ENCODE results near the gene CST2. TPM values are rescaled to one million over a fixed set of nuclear protein-coding genes. Genes with fewer than 3 reads are reported as not detected.
"Not testable (repeated sequence)": the region's sequence is repeated elsewhere in the genome, so short reads cannot be mapped to it uniquely, and the experiment has no call there.

CST2 gene
- total RNA-seq, 1 donor from 2014 or later: not detected

DNA sequence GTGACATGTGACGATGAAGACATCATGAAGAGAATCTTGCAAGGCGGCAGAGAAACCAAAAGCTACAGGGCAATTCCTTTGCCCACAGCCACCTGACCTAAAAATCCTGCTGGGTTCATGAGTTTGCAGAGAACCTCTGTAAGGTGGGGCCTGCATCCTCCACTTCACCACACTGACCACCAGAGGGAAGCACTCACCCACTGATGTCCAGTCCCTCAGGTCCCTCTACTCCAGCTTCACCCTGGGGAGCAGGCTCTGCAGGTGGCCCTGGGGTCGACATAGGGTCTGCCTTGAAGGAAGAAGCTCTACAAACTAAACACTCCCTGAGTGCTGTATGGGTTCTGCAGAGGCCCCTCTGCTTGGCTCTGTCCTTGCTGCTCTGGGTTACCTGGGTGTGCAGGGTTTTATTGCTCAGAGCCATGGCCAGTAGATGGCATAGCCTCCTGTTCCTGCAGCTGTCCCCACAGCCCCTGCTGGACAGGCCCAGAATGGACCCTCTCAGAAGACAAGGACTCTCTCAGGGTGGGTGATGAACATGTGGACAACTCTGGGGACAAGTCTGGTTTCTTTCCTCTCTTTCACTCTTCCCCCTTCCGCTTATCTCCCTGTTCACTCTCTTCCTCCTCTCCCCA lies 27.2 kb downstream of the CST2 start:
- not testable (repeated sequence) for H3K36me3 Mint-ChIP-seq (ENCODE audit: insufficient read depth)

DNA sequence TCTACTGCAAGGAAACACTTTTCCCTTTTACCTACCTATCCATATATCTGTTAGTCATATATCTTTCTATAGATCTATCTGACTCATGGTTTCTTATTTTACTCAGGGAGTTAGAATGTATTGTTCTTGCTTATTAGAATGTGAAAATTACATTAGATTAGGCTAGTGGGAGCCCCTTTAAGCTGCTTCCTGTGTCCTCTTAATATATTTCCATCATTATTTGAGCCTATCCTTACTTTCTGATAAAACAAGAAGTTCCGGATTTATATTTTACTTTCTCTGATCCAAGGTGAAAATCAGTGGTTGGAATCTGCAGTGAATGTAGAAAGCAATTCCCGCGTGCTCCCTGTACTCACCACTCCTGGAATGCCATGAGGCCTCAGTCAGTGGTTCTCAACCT lies 31.0 kb downstream of the CST2 start:
- Mint-ChIP-seq H3K36me3 (ENCODE audit: insufficient read depth) (no peaks in the 10 kb centered on the region), H3K27ac (no peak overlapping the region), H3K9me3 (ENCODE audit: low read depth) (no peaks in the 10 kb centered on the region), H3K27me3 (peaks cover 18% of the 10 kb centered on the region), H3K4me3 (ENCODE audit: low read depth) (no peak overlapping the region), H3K4me1 (ENCODE audit: low read depth) (no peaks in the 10 kb centered on the region)
- no peak for DNase-seq (ENCODE audit: low spot score, unreplicated experiment)
- TF ChIP-seq CTCF (IDR thresholded peaks at IDR 0.05; ENCODE audit: unreplicated experiment): no peak

More for the DNA sequence above, 27.2 kb downstream of the CST2 start:
- TF ChIP-seq CTCF (IDR thresholded peaks at IDR 0.05; ENCODE audit: unreplicated experiment): peak; percentile 81
- H3K27ac Mint-ChIP-seq; H3K9me3 Mint-ChIP-seq (ENCODE audit: low read depth); H3K4me3 Mint-ChIP-seq (ENCODE audit: low read depth); H3K4me1 Mint-ChIP-seq (ENCODE audit: low read depth); H3K27me3 Mint-ChIP-seq: not testable (repeated sequence)
- DNase-seq (ENCODE audit: low spot score, unreplicated experiment): peak; percentile 39

DNA sequence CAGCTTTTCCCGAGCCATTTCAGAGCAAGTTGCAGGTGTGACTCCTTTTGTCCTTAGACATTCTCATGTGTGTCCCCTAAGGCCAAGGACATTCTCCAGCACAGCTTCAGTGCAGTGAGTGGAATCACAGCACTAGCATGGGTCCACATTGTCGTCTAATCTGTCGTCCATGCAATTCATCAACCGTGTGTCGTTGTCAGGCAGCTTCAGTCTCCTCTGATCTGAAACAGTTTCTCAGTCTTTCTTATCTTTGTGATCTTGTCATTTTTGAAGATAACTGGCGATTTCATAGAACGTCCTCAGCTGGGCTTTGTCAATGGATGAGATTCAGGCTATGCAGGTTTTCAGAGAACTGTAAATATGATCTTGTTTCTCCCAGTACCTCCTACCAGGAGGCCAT lies 31.7 kb downstream of the CST2 start:
- no peak for TF ChIP-seq CTCF (IDR thresholded peaks at IDR 0.05; ENCODE audit: unreplicated experiment)
- DNase-seq (ENCODE audit: low spot score, unreplicated experiment): no peak
- H3K27ac Mint-ChIP-seq: no peak overlapping the region
- no peaks in the 10 kb centered on the region for H3K4me1 Mint-ChIP-seq (ENCODE audit: low read depth)
- H3K27me3 Mint-ChIP-seq: peaks cover 20% of the 10 kb centered on the region
- H3K36me3 Mint-ChIP-seq (ENCODE audit: insufficient read depth): no peaks in the 10 kb centered on the region
- no peak overlapping the region for H3K4me3 Mint-ChIP-seq (ENCODE audit: low read depth)
- no peaks in the 10 kb centered on the region for H3K9me3 Mint-ChIP-seq (ENCODE audit: low read depth)

GRCh38 chr20:23794065-23794464 lies 32.5 kb downstream of the CST2 start:
- no peak for TF ChIP-seq CTCF (IDR thresholded peaks at IDR 0.05; ENCODE audit: unreplicated experiment)
- H3K4me3 Mint-ChIP-seq (ENCODE audit: low read depth): no peak overlapping the region
- H3K9me3 Mint-ChIP-seq (ENCODE audit: low read depth): peaks cover 3% of the 10 kb centered on the region
- H3K4me1 Mint-ChIP-seq (ENCODE audit: low read depth): no peaks in the 10 kb centered on the region
- no peak for DNase-seq (ENCODE audit: low spot score, unreplicated experiment)
- H3K36me3 Mint-ChIP-seq (ENCODE audit: insufficient read depth): no peaks in the 10 kb centered on the region
- peaks cover 23% of the 10 kb centered on the region for H3K27me3 Mint-ChIP-seq
- H3K27ac Mint-ChIP-seq: no peak overlapping the region

DNA sequence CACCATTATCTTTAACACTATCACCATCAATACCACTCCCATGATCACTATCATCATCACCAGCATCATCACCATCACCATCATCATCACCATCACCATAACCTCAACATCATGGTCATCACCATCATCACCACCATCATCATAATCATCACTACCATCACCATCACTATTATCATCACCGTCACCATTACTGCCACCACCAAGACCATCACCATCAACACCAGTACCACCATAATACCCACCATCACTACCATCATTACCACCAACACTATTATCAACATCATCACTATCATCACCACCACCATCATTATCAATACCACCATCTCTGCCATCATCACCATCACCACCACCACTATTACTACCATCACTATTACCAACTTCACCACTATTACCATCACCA lies 43.1 kb downstream of the CST2 start:
- no peaks in the 10 kb centered on the region for H3K36me3 Mint-ChIP-seq (ENCODE audit: insufficient read depth)
- peaks cover 2% of the 10 kb centered on the region for H3K4me1 Mint-ChIP-seq (ENCODE audit: low read depth)
- TF ChIP-seq CTCF (IDR thresholded peaks at IDR 0.05; ENCODE audit: unreplicated experiment): no peak
- no peak for DNase-seq (ENCODE audit: low spot score, unreplicated experiment)
- H3K9me3 Mint-ChIP-seq (ENCODE audit: low read depth): peaks cover 3% of the 10 kb centered on the region
- H3K27ac Mint-ChIP-seq: no peak overlapping the region
- no peak overlapping the region for H3K4me3 Mint-ChIP-seq (ENCODE audit: low read depth)
- H3K27me3 Mint-ChIP-seq: no peaks in the 10 kb centered on the region
